Activated T-helper 1 cell treated with anti-CD3 and anti-CD28 coated beads, Interleukin-2, amount 50 U/mL, for 16 hours (primary cell): ENCODE results near the gene RASSF8.

Experiments
- DNase-seq, 2 donors: peaks; one replicate each; pipeline ENCODE4 v3.0.0-alpha.2; 2020; ENCODE audit warnings: low read depth in 1 of 2, low spot score in 1 of 2

RASSF8 gene

GRCh38 chr12:26124446-26125399, 166.2 kb downstream of the RASSF8 start, which contains the start of gene BHLHE41:
TSS of gene BHLHE41 (minus strand) at chr12:26125037. CDS start at chr12:26124779, 258 bp downstream.
- DNase-seq, result no peak

GRCh38 chr12:26125400-26126339, 167.2 kb downstream of the RASSF8 start:
- DNase-seq, result no peak

- no peak for DNase-seq
These were observed 168.1 kb downstream of the RASSF8 start for GRCh38 chr12:26126340-26127284.

- no peak for DNase-seq
These were observed 168.9 kb downstream of the RASSF8 start for GRCh38 chr12:26127404-26127803.

- no peak for DNase-seq
These were observed 169.7 kb downstream of the RASSF8 start for GRCh38 chr12:26128168-26128567.
